Lower leg skin (tissue), 3 donors: ENCODE data around the gene UPF1.

Experiments
- POLR2A ChIP-seq, 2 donors: fragments of 450-650 bp; IDR thresholded peaks; one replicate each; pipeline ENCODE4 v1.6.1; 2016 to 2017; ENCODE audit warnings: antibody characterized with exemption in 2 of 2, mild to moderate bottlenecking in 1 of 2, moderate library complexity in 1 of 2
- TF ChIP-seq, protein P1 (sequence below), 3 donors: fragments of 450-650 bp; IDR thresholded peaks; one replicate each; pipeline ENCODE4 v1.5.1; 2016; ENCODE audit warnings: antibody characterized with exemption in 3 of 3, mild to moderate bottlenecking in 3 of 3, moderate library complexity in 2 of 3

DNA sequence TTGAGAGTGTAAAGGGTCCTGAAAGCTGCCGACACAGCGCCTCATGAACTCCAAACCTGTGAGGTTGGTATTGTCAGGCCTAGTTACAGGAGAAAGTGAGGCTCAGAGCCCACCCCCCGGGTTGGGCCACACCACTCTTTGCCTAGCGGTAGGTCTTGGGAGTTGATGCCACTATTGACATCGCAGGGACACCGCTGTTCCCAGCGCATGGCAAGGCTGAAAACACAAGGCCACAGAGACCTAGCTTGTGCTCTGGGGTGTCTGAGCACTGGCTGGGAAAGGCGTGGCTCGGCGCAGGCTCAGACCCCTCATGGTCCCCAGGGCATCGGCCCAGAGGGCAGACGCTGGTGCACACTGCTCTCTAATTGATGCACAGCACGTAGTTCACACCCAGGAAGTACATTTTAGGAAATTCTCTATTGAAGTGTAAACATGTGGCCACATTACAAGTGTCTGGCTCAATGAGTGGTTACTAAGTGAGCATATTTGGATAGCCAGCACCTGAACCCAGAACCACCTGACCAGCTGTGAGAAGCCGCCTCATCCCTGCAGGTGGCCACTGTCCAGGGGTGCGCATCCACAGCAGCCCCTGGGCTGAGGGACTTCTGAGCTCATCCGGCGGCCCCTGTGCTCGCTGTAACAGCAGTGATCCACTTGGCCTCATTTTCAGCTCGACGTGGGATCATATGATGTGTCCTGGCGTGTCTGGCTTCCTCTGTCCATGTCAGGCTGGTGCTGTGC lies 27.3 kb downstream of the UPF1 start:
- TF ChIP-seq, protein P1, sequence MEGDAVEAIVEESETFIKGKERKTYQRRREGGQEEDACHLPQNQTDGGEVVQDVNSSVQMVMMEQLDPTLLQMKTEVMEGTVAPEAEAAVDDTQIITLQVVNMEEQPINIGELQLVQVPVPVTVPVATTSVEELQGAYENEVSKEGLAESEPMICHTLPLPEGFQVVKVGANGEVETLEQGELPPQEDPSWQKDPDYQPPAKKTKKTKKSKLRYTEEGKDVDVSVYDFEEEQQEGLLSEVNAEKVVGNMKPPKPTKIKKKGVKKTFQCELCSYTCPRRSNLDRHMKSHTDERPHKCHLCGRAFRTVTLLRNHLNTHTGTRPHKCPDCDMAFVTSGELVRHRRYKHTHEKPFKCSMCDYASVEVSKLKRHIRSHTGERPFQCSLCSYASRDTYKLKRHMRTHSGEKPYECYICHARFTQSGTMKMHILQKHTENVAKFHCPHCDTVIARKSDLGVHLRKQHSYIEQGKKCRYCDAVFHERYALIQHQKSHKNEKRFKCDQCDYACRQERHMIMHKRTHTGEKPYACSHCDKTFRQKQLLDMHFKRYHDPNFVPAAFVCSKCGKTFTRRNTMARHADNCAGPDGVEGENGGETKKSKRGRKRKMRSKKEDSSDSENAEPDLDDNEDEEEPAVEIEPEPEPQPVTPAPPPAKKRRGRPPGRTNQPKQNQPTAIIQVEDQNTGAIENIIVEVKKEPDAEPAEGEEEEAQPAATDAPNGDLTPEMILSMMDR (IDR thresholded peaks at IDR 0.05) = no peak
- TF ChIP-seq POLR2A (IDR thresholded peaks at IDR 0.05) = no peak
